Measurements from ENCODE around the gene CPNE2.

The CPNE2 gene

DNA sequence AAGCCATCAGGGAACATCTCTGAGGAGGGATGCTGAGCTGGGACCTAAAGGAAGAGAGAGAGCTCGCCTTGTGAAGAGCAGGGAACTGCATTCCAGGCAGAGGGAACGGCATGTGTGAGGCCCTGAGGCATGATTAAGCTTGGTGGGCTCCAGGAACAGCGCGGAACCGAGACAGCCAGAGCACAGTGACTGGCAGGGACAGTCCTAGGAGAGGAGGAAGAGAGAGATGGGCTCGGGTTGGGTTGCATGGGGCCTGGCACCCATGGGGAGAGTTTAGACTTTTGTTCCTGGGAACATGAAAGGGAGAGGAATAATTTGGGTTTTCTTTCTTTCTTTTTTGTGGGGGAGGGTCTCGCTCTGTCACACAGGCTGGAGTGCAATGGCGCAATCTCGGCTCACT lies 39.2 kb upstream of the CPNE2 start:
- H2BK15ac ChIP-seq (ENCODE audit: low read length), result no peak overlapping the region
- no CpG with 5 or more reads among the region's 9 CpGs for WGBS, 2 donors (ENCODE audit: extremely low coverage in 2 of 2, insufficient read length in 2 of 2, insufficient replicate concordance in 1 of 2)
- no peak for DNase-seq (ENCODE audit: low spot score)
- no peak overlapping the region for H2AK5ac ChIP-seq (ENCODE audit: low read depth, low read length)
- H3K79me1 ChIP-seq (ENCODE audit: low read depth, low read length), result no peaks in the 10 kb centered on the region
- H3K9me3 ChIP-seq (replicated peaks in 1 of 2; ENCODE audit: control insufficient read depth in 2 of 2, insufficient read depth in 1 of 2, low read depth in 1 of 2, low read length in 2 of 2), result no peaks in the 10 kb centered on the region
- no peak overlapping the region for H2BK120ac ChIP-seq (ENCODE audit: low read depth, low read length)
- no peak overlapping the region for H3K9ac ChIP-seq (ENCODE audit: low read depth, low read length, poor library complexity)
- no peak overlapping the region for H2BK5ac ChIP-seq (ENCODE audit: low read length)
- no peak overlapping the region for H4K8ac ChIP-seq (ENCODE audit: low read depth, low read length)
- H2AFZ ChIP-seq (ENCODE audit: low read length), result no peak overlapping the region
- H3K4me2 ChIP-seq (ENCODE audit: insufficient read depth, low read length, poor library complexity, severe bottlenecking), result no peak overlapping the region
- no peaks in the 10 kb centered on the region for H3K36me3 ChIP-seq (replicated peaks in 1 of 2; ENCODE audit: control insufficient read depth in 2 of 2, insufficient read depth in 2 of 2, low read length in 2 of 2)
- no peak overlapping the region for H2BK12ac ChIP-seq (ENCODE audit: low read length)
- H3K23ac ChIP-seq (ENCODE audit: low read depth, low read length, poor library complexity), result no peak overlapping the region
- H3K4me1 ChIP-seq (ENCODE audit: control insufficient read depth in 2 of 2, insufficient read depth in 1 of 2, low read depth in 1 of 2, low read length in 2 of 2), result no peaks in the 10 kb centered on the region
- H3K27ac ChIP-seq (replicated peaks; ENCODE audit: low read length), result no peak overlapping the region
- no peak overlapping the region for H3K4ac ChIP-seq (ENCODE audit: low read length)
- H4K91ac ChIP-seq (ENCODE audit: low read depth, low read length, poor library complexity), result peak overlapping the region; percentile 46
- H3K18ac ChIP-seq (ENCODE audit: low read length), result no peak overlapping the region
- no peak overlapping the region for H3K4me3 ChIP-seq (ENCODE audit: low read length in 2 of 2)
- H3K14ac ChIP-seq (ENCODE audit: low read length), result no peak overlapping the region
- peaks cover 0 to 14% (median 0%) of the 10 kb centered on the region in 3 experiments for H3K27me3 ChIP-seq (ENCODE audit: control insufficient read depth in 3 of 3, insufficient read depth in 3 of 3, low read depth in 1 of 3, low read length in 3 of 3)

DNA sequence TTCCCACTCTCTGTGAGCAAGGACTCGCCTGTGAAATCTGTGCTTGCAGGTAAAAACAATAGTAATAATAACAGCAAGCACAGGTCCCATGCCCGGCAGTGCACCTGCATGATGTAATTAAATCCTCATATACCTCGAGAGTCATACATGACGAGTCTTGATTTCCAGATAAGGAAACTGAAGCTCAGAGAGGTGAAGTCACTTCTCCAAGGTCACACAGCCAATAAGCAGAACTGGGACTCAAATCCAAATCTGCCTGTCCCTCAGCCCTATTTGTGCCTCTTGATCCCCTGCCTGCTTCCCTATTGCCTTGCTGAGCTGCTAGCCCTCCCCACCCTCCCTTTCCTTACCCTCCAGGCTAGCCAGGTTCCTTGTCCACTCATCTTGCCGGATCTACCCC lies 38.0 kb upstream of the CPNE2 start:
- Histone ChIP-seq H3K18ac (ENCODE audit: low read length) (no peak overlapping the region), H2BK15ac (ENCODE audit: low read length) (no peak overlapping the region), H3K4me1 (ENCODE audit: control insufficient read depth in 2 of 2, insufficient read depth in 1 of 2, low read depth in 1 of 2, low read length in 2 of 2) (no peaks in the 10 kb centered on the region), H3K14ac (ENCODE audit: low read length) (no peak overlapping the region), H3K79me1 (ENCODE audit: low read depth, low read length) (no peaks in the 10 kb centered on the region), H2BK5ac (ENCODE audit: low read length) (no peak overlapping the region), H3K4me3 (ENCODE audit: low read length in 2 of 2) (no peak overlapping the region), H2AFZ (ENCODE audit: low read length) (no peak overlapping the region), H4K91ac (ENCODE audit: low read depth, low read length, poor library complexity) (no peak overlapping the region), H2AK5ac (ENCODE audit: low read depth, low read length) (no peak overlapping the region), H3K9me3 (replicated peaks in 1 of 2; ENCODE audit: control insufficient read depth in 2 of 2, insufficient read depth in 1 of 2, low read depth in 1 of 2, low read length in 2 of 2) (no peaks in the 10 kb centered on the region), H3K4ac (ENCODE audit: low read length) (no peak overlapping the region), H3K23ac (ENCODE audit: low read depth, low read length, poor library complexity) (no peak overlapping the region), H3K27me3 (ENCODE audit: control insufficient read depth in 3 of 3, insufficient read depth in 3 of 3, low read depth in 1 of 3, low read length in 3 of 3) (peaks cover 0 to 19% (median 0%) of the 10 kb centered on the region in 3 experiments), H3K4me2 (ENCODE audit: insufficient read depth, low read length, poor library complexity, severe bottlenecking) (no peak overlapping the region), H2BK120ac (ENCODE audit: low read depth, low read length) (no peak overlapping the region), H3K9ac (ENCODE audit: low read depth, low read length, poor library complexity) (no peak overlapping the region), H4K8ac (ENCODE audit: low read depth, low read length) (no peak overlapping the region), H3K27ac (replicated peaks; ENCODE audit: low read length) (no peak overlapping the region), H3K36me3 (replicated peaks in 1 of 2; ENCODE audit: control insufficient read depth in 2 of 2, insufficient read depth in 2 of 2, low read length in 2 of 2) (no peaks in the 10 kb centered on the region), H2BK12ac (ENCODE audit: low read length) (no peak overlapping the region)
- no CpG with 5 or more reads among the region's 5 CpGs for WGBS, 2 donors (ENCODE audit: extremely low coverage in 2 of 2, insufficient read length in 2 of 2, insufficient replicate concordance in 1 of 2)
- no peak for DNase-seq (ENCODE audit: low spot score)

DNA sequence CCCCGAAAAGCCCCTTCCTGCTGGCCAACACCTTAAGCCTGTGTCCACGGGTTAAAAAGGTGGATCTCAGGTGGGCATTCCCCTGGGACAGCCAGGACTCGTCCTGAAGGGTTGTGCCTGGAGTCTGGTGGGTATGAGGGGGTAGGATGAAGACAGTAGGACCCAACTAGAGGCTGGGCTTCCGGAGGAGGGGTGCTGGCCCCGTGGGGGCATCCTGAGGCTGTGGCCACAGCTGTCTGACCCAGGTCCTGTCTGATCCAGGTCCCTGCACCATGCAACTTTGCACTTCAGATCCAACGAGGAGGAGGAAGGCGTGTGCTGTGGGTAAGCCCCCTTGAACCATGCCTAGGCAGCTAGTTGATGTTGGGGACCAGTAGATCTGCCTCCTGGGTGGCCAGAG lies 37.6 kb upstream of the CPNE2 start:
- Histone ChIP-seq H3K14ac (ENCODE audit: low read length) (no peak overlapping the region), H2BK5ac (ENCODE audit: low read length) (no peak overlapping the region), H3K4me3 (ENCODE audit: low read length in 2 of 2) (no peak overlapping the region), H3K4me1 (ENCODE audit: control insufficient read depth in 2 of 2, insufficient read depth in 1 of 2, low read depth in 1 of 2, low read length in 2 of 2) (no peaks in the 10 kb centered on the region), H2BK15ac (ENCODE audit: low read length) (no peak overlapping the region), H2AFZ (ENCODE audit: low read length) (no peak overlapping the region), H3K23ac (ENCODE audit: low read depth, low read length, poor library complexity) (no peak overlapping the region), H3K79me1 (ENCODE audit: low read depth, low read length) (no peaks in the 10 kb centered on the region), H3K27ac (replicated peaks; ENCODE audit: low read length) (no peak overlapping the region), H3K9me3 (replicated peaks in 1 of 2; ENCODE audit: control insufficient read depth in 2 of 2, insufficient read depth in 1 of 2, low read depth in 1 of 2, low read length in 2 of 2) (no peaks in the 10 kb centered on the region), H2BK120ac (ENCODE audit: low read depth, low read length) (no peak overlapping the region), H3K4me2 (ENCODE audit: insufficient read depth, low read length, poor library complexity, severe bottlenecking) (no peak overlapping the region), H4K91ac (ENCODE audit: low read depth, low read length, poor library complexity) (no peak overlapping the region), H3K9ac (ENCODE audit: low read depth, low read length, poor library complexity) (no peak overlapping the region), H2BK12ac (ENCODE audit: low read length) (no peak overlapping the region), H3K27me3 (ENCODE audit: control insufficient read depth in 3 of 3, insufficient read depth in 3 of 3, low read depth in 1 of 3, low read length in 3 of 3) (peaks cover 0 to 21% (median 0%) of the 10 kb centered on the region in 3 experiments), H3K4ac (ENCODE audit: low read length) (no peak overlapping the region), H4K8ac (ENCODE audit: low read depth, low read length) (no peak overlapping the region), H3K18ac (ENCODE audit: low read length) (no peak overlapping the region), H2AK5ac (ENCODE audit: low read depth, low read length) (no peak overlapping the region), H3K36me3 (replicated peaks in 1 of 2; ENCODE audit: control insufficient read depth in 2 of 2, insufficient read depth in 2 of 2, low read length in 2 of 2) (no peaks in the 10 kb centered on the region)
- no CpG with 5 or more reads among the region's 7 CpGs for WGBS, 2 donors (ENCODE audit: extremely low coverage in 2 of 2, insufficient read length in 2 of 2, insufficient replicate concordance in 1 of 2)
- DNase-seq (ENCODE audit: low spot score), result no peak

DNA sequence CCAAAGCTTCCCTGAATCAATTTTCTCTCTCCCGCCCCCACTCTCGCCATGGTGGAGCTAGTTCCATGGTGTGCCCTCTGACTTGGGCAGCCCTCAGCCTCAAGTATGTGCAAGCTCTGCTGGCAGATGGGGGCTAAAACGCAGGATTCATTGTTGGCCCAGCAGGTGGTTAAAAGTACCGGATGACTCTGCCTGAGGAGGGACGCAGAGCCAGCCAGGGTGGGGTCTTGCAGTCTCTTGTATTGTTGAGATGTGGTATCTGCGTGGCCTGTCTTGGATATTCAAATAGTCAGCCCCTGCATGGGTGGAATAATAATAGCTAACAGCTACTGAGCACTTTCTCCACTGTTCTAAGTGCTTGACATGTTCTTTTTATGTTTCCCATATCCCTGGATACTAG lies 36.7 kb upstream of the CPNE2 start:
- Histone ChIP-seq H3K14ac (ENCODE audit: low read length) (no peak overlapping the region), H2AK5ac (ENCODE audit: low read depth, low read length) (peak overlapping the region; percentile 1), H2BK5ac (ENCODE audit: low read length) (no peak overlapping the region), H3K4me3 (ENCODE audit: low read length in 2 of 2) (no peak overlapping the region), H3K27me3 (ENCODE audit: control insufficient read depth in 3 of 3, insufficient read depth in 3 of 3, low read depth in 1 of 3, low read length in 3 of 3) (peaks cover 0 to 24% (median 0%) of the 10 kb centered on the region in 3 experiments), H2AFZ (ENCODE audit: low read length) (no peak overlapping the region), H3K23ac (ENCODE audit: low read depth, low read length, poor library complexity) (no peak overlapping the region), H3K4me2 (ENCODE audit: insufficient read depth, low read length, poor library complexity, severe bottlenecking) (no peak overlapping the region), H3K9ac (ENCODE audit: low read depth, low read length, poor library complexity) (no peak overlapping the region), H4K91ac (ENCODE audit: low read depth, low read length, poor library complexity) (no peak overlapping the region), H3K79me1 (ENCODE audit: low read depth, low read length) (peaks cover 2% of the 10 kb centered on the region), H3K27ac (replicated peaks; ENCODE audit: low read length) (no peak overlapping the region), H3K9me3 (replicated peaks in 1 of 2; ENCODE audit: control insufficient read depth in 2 of 2, insufficient read depth in 1 of 2, low read depth in 1 of 2, low read length in 2 of 2) (no peaks in the 10 kb centered on the region), H2BK15ac (ENCODE audit: low read length) (no peak overlapping the region), H2BK12ac (ENCODE audit: low read length) (no peak overlapping the region), H3K36me3 (replicated peaks in 1 of 2; ENCODE audit: control insufficient read depth in 2 of 2, insufficient read depth in 2 of 2, low read length in 2 of 2) (no peaks in the 10 kb centered on the region), H3K18ac (ENCODE audit: low read length) (peak overlapping the region; percentile 36), H2BK120ac (ENCODE audit: low read depth, low read length) (no peak overlapping the region), H3K4me1 (ENCODE audit: control insufficient read depth in 2 of 2, insufficient read depth in 1 of 2, low read depth in 1 of 2, low read length in 2 of 2) (no peaks in the 10 kb centered on the region), H4K8ac (ENCODE audit: low read depth, low read length) (no peak overlapping the region), H3K4ac (ENCODE audit: low read length) (no peak overlapping the region)
- DNase-seq (ENCODE audit: low spot score), result no peak
- no CpG with 5 or more reads among the region's 6 CpGs for WGBS, 2 donors (ENCODE audit: extremely low coverage in 2 of 2, insufficient read length in 2 of 2, insufficient replicate concordance in 1 of 2)

Data from neuronal stem cell (in vitro differentiated cells).